Measurements from ENCODE around the gene THBS2.
"Not testable (repeated sequence)": the region's sequence is repeated elsewhere in the genome, so short reads cannot be mapped to it uniquely, and the experiment has no call there.

Gene THBS2

DNA sequence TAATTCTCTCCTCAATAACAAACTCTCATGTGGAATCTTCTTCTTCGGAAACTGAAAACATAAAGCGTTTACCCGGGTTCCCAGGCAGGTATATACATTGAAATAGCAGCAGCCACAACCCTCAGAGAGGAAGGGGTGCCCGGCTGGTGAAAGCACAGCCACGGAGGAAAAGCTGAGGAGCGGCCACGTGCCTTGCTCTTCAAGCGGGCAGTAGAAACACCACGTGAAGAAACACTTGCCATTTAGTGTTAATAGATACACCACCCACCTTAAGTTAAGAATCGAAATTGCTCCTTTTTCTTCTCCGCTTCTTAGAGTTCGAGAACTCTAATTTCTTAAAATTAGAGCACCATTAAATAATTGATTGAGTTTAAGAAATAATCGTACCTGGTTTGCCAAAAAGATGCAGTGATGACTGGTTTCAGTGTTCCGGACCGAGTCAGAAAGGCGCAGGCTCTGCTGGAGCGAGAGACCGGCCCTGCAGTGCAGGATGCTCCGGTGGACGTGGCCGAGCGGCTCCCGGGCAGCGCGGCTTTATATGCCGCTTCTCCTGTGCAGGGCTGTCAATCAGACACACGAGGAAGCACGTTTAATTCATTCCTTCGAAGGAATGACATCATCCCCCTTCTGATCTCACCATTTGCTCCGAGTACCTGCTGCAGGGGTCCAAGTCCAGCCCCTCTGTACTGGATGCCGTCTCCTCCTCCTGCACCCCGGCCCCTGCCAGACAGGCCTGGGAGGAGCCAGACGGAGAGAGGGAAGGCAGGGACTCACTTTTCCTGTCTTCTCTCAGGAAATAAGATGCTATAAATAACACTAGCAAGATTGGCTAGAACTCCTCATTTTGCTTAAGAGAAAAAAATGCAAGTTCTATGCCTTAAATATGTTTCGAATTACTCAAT lies at the start of gene THBS2:
Gene THBS2 (minus strand): TSS at position 510 of the 902 bp plus-strand sequence. CDS start 3,062 bp downstream, outside the sequence.
- DNase-seq: no peak

DNA sequence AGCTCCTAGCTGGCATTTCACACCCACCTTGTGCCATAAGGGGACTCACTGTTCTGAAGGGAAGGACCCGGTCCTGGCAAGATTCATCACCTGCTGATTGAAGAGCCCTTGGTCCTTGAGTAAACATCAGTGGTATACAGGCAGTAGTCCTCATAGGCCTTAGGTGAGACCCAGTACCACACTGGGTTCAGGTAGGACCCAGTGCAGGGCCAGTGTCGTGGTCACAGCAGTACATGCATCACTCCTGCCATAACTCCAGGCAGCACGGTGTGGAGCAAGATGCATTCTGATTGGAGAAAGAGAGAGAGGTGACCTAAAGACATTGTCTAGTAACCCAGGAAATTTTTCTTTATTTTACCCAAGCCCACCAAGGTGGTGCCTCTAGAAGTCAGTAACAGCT lies 49.1 kb upstream of the THBS2 start:
- no peak for DNase-seq

DNA sequence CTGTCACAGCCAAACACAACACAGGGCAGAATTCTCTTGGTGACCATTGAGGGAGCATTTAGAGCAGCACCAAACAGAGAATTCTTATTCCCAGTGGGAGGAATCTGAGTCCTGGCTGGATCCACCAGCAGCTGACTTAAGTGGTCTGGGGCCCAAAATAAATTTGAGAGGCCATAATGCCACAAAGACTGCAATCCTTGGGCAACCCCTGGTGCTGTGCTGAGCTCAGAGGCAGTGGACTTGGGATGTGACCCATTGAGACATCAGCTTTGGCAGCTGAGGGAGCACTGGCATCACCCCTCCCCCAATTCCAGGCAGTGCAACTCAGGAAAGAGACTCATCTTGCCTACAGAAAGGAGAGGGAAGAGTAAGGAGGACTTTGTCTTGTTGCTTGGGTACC lies 48.6 kb upstream of the THBS2 start:
- no peak for DNase-seq

DNA sequence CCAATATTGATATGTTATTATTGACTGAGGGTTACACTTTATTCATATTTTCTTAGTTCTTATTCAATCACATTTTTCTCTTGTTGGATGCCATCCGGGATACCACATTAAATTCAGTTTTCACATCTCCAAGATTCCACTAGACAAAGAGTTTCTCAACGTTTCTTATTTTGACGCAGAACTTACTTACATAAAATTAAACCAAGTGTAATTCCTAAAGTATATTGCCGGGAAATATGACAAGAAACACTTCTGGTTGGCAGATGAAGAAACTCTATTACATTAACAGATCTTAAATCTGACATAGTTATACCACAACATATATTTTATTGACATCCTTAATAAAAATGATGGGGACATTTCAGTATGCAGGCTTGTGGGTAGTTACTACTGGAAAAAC lies 47.3 kb upstream of the THBS2 start:
- no peak for DNase-seq

DNA sequence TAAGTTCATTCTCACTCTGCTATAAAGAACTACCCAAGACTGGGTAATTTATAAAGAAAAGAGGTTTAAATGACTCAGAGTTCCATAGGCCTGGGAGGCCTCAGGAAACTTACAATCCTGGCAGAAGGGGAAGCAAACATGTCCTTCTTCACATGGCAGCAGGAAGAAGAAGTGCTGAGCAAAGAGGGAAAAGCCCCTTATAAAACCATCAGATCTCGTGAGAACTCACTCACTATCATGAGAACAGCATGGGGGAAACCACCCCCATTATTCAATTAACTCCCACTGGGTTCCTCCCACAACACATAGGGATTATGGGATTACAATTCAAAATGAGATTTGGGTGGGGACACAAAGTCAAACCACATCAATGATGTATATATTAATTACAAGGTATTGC lies 45.0 kb upstream of the THBS2 start:
- not testable (repeated sequence) for DNase-seq

DNA sequence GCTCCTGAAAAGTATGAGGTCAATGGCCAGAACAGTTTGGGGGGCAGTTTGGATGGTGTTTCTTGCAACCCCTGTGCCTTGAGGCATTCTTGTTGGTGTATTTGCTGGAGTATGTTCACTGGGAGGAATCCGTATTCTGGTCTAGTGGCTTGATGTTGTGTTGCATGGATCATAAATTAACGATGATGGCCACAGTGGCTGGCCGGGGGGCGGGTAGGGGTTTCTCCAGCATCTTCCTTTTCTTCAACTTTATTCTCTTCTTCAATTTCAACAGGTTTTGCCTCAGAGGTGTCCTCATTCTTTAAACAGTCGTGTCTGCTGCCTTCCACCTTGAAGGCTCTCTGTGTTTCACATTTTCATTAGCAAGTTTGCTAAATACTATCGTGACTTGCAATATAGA lies 43.0 kb upstream of the THBS2 start:
- DNase-seq: no peak

DNA sequence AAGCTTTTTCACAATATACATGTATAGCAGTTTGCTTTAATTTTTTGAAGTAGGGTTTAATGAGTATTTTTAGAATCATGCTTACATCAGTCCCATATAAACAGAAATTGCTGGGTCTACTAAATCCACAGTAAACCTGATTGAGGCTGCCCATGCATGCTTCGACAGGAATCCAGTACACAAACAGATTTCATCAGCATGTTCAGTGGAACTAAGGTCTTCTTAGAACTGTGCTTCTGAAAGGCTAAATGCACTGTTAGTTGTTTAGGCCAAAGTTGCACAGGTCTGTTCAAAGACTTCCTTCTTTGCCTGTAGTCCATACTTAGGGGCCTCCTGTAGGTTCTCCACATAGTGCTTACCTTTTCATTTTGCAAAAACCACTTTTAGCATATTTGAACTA lies 42.5 kb upstream of the THBS2 start:
- no peak for DNase-seq

DNA sequence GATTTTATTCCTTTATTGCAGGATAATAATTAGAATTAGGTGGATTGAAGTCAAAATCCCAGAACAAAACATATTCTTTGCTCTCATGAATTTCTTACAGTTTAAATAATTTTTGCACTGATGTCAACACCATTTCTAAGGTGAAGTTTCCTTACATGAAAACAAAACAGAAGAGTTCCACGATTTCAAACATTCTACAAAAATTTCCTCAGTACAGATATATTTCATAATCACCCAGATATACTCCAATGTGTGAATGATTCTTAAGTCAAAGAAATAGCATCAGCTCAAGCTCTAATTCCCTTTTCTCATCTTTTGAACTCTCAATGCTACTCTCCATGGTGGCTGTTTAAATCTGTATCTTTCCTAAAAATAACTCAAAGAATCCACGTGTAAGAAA lies 39.5 kb upstream of the THBS2 start:
- DNase-seq: no peak

DNA sequence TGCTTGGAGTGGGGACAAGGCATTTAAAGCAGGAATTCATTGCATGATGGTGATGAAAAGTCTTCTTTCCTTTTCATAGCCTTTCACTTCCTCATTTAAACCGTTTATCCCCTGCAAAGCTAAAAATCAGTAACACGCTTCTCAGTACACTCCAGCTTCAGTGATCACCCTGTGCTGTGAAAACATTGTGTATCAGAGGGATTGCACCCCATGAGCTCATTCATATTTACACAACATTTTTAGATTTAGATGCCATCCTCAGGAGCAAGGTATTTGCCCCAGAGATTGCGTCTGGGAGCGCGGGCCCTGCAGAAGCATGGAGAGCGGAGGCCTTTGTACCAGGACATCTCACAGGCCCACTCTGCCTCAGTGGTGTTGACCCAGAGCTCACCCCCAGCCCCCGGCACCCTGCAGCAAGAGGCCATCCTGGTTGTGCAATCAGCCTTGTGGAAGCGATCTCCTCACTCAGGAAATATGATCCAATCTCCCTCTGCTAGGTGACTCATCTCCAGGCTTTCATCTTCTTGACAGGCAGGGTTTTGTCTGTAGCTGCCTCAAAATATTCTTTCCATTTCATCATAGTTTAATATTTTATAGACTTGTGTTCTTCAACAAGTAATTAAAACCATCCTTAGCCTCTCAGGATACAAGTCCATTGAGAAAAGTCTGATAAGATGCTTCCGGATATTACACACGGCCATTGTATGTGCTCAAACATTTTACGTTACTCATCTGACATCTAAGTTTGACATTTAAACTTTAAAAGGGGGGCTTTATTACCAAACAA lies 38.9 kb upstream of the THBS2 start:
- no peak for DNase-seq

DNA sequence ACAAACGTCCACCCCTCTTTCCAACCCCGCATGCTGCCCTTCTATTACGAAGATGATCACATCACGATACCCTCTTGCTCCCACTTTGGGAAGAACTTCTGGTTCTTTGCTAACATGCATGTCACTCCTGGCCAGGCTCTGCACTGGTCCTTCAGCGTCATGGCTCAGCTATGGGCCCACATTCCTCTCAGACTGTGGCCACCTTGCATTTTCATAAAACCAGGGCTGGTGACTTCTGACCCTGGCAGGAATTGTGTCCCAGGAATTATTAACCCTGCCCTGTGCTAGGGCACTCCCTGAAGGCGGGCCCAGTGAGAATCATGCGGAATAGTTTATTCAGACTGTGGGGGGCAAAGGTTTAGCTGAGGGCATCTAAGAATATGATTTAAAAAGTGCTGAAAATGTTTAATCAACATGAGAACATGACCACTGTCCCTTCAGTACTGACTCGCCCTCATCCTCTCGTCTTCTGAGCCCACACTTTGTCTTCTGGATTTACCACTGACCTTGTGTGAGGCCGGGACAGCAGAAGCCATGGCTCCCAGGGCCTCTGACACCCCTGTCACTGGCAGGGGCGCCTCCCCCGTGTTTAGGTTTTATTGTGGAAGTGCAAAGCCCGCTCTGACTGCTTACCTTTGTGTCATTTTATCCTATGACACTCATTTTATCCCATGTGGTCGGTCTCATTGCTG lies 38.1 kb upstream of the THBS2 start:
- no peak for DNase-seq

DNA sequence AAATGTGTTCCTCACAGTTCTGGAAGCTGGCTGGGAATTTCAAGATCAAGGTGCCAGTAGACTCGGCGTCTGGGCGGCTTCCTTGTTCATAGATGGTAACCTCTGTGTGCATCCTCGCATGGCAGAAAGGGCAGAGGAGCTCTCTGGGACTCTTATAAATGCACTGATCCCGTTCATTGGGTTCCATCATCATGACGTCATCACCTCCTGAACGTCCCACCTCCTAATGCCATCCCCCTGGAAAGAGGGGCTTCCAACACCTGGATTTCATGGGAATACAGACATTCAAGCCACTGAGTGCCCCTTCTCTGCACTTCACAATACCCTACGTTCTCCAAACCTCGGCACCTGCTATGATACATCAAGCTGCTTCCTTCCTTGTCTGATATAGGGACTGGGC lies 37.5 kb upstream of the THBS2 start:
- DNase-seq: no peak

DNA sequence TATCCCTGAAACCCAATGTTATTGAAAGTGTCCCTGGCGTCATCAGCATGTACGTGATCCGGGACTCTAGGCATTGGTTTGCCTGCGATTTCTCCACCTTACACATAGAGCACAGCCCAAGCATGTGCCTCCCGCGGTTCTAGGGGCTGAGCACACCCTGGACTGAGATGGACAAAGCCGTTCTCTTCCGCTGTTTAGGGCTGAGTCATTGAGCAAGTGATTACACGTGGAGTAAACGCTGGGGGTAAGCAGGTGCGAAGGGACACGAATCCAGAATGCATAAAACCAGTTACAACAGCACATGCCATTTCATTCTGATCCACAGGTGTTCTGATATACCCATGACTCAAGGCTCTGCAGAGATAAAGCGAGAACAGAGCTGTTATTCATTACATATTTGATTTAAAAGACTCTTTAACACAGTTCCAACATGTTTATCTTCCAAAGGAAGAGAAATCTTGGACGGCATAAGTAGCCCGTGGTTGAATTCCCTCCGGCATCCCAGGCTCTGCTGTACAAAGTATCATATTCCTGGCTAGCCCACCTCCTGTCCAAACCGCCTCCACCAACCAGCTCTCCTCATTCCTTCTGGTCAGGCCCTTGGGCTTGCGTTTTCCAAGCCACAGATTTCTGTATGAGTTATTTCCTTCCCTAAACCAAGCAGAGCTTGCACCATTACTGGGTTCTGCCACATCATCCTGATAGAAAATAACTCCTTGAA lies 36.1 kb upstream of the THBS2 start:
- DNase-seq: no peak

DNA sequence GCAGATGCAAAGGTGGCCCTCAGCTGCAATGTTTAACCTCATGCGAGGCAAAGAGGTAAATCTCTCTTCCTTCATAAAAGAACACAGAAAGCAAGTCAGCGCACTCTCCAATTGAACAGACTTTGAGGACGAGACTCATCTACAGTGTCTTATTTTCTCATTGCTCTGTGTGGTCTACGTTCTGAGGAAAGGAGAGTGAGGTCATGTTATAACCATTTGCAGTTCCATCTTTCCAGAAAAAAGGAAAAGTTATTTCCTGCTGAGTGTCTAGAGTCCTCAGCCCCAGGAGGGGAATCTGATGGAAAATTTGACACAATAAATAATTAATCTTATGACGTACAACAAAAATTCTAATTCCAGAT lies 35.6 kb upstream of the THBS2 start:
- no peak for DNase-seq

DNA sequence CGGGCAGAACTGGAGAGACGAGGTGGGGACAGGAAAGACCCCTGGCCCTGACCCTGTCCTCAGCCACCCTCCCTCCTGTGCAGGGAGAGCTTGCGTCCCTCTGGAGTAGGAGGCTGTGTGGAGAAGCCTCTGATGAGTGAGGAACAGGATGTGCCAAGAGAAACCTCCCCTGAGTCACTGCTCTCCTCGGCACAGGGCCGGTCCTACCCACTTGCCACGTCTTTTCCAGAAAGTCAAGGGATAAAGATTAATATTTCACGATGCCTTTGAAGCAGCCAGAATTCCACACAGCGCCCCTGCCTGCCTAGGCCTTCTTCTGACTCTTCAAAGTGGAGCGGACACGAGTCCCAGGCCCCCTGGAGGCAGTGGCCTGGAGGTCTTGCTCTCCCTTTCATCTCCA lies 34.9 kb upstream of the THBS2 start:
- DNase-seq: no peak

DNA sequence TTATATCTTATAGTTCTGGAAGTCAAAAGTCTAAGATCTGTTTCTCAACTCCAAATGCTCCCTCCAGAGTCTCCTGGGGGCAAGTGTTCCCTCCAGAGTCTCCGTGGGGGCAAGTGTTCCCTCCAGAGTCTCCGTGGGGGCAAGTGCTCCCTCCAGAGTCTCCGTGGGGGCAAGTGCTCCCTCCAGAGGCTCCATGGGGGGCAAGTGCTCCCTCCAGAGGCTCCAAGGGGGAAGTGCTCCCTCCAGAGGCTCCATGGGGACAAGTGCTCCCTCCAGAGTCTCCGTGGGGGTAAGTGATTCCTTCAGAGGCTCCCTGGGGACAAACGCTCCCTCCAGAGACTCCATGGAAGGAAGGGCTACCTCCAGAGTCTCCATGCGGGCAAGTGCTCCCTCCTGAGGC lies 34.0 kb upstream of the THBS2 start:
- DNase-seq: no peak

DNA sequence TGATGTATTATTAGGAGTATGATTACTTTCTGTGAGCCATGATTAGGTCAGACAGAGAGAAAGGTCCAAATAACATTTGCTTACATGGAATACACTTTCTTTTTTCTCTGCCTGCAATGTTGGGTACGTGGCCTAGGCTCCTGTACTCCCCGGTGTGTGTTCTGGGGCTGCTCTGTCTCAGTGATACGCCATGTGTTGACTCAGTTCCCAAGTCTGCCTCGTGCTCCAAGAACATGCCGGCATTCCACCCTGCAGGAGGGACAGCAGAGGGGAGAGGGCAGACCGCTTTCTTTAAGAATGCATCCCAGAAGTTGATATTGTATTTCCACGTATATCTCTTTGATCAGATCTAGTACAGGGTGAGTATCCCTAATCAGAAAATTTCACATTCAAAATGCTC lies 33.3 kb upstream of the THBS2 start:
- DNase-seq: no peak

DNA sequence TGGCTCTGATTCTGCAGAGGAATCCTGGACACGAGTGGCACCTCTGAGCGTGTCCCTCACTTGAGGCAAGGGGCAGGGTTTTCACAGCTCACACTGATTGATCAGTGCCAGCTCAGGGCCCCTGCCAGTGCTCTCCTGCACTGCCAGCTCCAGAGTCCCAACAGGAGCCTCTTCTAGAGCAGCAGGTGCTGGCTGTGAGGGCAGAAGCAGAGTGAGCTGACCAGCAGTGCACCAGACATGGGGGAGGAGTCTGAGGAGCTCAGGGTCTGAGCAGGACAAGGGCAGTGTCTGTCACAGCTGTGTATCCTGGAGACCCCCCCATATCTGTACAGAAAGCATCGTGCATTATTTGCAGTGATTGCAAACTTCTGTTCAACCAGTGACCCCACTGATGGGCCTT lies 31.5 kb upstream of the THBS2 start:
- no peak for DNase-seq

DNA sequence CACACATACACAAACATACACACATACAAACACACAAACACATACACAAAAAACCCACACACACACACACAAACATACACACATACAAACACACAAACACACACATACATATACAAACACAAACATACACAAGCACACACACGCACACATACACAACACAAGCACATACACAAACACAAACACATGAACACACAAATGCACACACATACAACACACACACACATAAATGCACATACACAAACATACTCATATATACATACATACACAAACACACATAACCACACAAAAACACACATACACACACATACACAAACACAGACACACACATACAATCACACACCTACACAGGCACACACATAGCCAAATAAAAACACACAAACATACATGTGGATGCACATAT lies 30.3 kb upstream of the THBS2 start:
- DNase-seq: no peak

DNA sequence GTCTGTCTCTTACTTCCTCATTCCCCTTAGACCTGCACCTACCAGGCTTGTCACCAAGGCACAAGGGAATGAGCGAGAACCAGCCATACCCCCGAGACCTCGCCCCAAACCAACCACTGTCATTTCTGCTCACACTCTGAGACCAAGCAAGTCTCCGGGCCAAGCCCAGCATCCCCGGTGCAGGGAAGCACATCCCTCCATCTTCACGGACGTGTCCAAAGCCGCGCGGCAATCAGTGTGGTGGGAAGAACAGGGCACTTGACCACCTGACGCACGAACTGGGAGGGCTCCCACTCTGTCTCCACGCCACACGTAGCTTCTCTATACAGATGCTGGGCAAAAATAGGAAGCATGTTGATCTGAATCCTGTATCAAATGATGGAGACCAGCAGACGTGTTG lies 28.4 kb upstream of the THBS2 start:
- no peak for DNase-seq

DNA sequence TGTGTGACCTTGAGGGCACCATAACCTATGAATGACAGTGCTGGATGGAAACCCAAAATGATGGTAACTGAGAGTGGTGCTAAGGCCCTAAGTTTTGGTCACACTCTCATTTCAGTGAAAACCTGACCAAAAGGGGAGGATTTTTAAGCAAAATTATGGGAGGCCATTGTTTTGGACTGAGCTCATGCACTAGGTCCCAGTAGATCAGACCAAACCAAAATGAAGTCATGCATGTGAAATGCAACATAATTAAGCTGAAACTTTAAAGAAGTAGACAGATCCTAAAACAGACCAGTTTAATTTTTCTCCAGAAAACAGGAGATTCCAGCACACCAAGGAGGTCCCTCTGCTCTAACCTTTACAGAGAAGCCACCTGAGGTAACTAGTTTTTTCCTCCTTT lies 24.0 kb upstream of the THBS2 start:
- DNase-seq: no peak

DNA sequence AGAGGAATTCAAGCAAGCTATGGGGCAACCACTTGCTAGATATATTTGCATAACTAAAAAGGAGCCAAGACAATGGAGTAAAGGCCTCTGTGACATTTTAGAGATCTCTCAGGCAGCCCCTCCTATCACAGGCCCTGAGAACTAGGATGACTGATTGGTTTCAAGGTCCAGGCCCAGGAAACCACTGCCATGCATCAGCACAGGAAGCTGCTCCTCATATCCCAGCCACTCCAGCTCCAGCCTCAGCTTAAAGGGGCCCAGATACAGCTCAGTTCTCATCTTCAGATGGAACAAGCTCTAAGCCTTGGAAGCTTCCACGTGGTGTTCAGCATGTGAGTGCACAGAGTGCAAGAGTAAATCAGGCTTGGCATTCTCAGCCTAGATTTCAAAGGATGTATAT lies 21.1 kb upstream of the THBS2 start:
- no peak for DNase-seq

DNA sequence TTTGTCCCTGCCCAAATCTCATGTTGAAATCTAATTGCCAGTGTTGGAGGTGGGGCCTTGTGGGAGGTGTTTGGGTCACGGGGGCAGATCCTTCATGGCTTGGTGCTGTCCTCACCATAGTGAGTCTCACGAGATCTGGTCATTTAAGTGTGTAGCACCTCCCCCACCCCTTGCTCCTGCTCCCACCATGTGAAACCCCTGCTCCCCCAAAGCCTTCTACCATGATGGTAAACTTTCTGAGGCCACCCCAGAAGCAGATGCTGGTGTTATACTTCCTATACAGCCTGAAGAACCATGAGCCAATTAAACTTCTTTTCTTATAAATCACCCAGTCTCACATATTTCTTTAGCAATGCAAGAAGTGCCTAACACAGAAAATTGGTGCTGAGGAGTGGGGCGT lies 19.9 kb upstream of the THBS2 start:
- no peak for DNase-seq

DNA sequence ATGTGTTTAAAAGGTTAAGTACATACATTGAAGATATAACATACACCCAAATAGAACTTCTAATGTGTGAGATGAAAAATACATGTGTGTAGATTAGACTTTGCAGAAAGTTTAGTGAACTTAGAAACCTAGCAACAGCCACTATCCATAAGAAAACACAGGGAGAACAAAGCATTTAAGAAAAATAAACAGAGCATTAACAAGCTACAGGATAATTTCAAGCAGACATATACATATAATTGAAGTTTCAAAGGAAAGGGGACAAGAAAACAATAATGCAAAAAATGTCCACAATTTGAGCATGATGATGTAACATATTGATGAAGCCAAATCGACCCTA lies 18.2 kb upstream of the THBS2 start:
- DNase-seq: no peak

All from NCI-H1930 (cell line).